ENCODE results near the gene SCNN1A. TPM values are rescaled to one million over a fixed set of nuclear protein-coding genes. Genes with fewer than 3 reads are reported as not detected.

Gene SCNN1A
- total and polyA plus RNA-seq, 2 of the 4 experiments (the other 2 are of a cell fraction): 0.41 TPM; not detected in 1

- Histone ChIP-seq H2BK20ac (ENCODE audit: low read depth, low read length) (peak overlapping the region; percentile 84), H3K23ac (ENCODE audit: low read depth, low read length) (peak overlapping the region; percentile 62), H3K36me3 (ENCODE audit: control insufficient read depth, insufficient read depth, low read length) (peaks cover 10% of the 10 kb centered on the region; the same call in 1 of the 2 replicates), H3K9ac (ENCODE audit: low read depth, low read length) (no peak overlapping the region), H3K4me3 (ENCODE audit: insufficient read depth, low read depth, low read length) (no peak overlapping the region), H3K27ac (ENCODE audit: insufficient read depth, low read length) (peak overlapping the region; percentile 20), H2BK5ac (ENCODE audit: low read depth, low read length, poor library complexity, severe bottlenecking) (peak overlapping the region; percentile 18), H3K4ac (ENCODE audit: low read depth, low read length) (peak overlapping the region; percentile 66), H4K5ac (ENCODE audit: low read depth, low read length) (peak overlapping the region; percentile 62; the same call in 1 of the 2 replicates), H3K79me1 (ENCODE audit: low read depth in 1 of 2, low read length in 2 of 2) (peaks cover 6 to 47% of the 10 kb centered on the region in 2 experiments; a peak in 2 of 4 replicates), H4K91ac (ENCODE audit: insufficient read depth, low read depth, low read length) (peak overlapping the region; percentile 64), H2AK9ac (replicated peaks; ENCODE audit: low read depth, low read length, poor library complexity) (peak overlapping the region; percentile 63), H3K14ac (replicated peaks; ENCODE audit: low read depth, low read length) (peak overlapping the region; percentile 22), H3K18ac (ENCODE audit: low read depth, low read length) (no peak overlapping the region), H2AK5ac (ENCODE audit: low read depth, low read length) (peak overlapping the region; percentile 81), H3K9me3 (ENCODE audit: control insufficient read depth, insufficient read depth, low read length) (no peaks in the 10 kb centered on the region), H3K9me1 (ENCODE audit: insufficient read depth, low read length) (peaks cover 38% of the 10 kb centered on the region), H4K20me1 (ENCODE audit: insufficient read depth, low read length) (peaks cover 26% of the 10 kb centered on the region), H3K4me1 (ENCODE audit: control insufficient read depth, insufficient read depth, low read length) (peaks cover 33% of the 10 kb centered on the region), H3K56ac (ENCODE audit: extremely low read depth, insufficient read depth, low read length) (no peak overlapping the region), H3K4me2 (ENCODE audit: low read depth, low read length) (no peak overlapping the region), H2BK120ac (ENCODE audit: low read depth, low read length) (peak overlapping the region; percentile 90), H3K27me3 (ENCODE audit: control insufficient read depth, insufficient read depth, low read length) (no peaks in the 10 kb centered on the region), H4K8ac (ENCODE audit: low read depth in 2 of 2, low read length in 2 of 2) (peak overlapping the region in 1 of 2 experiments; percentile 76; a peak in 2 of 4 replicates), H2BK15ac (ENCODE audit: low read depth, low read length) (peak overlapping the region; percentile 60; the same call in 1 of the 3 replicates), H2AFZ (replicated peaks; ENCODE audit: low read length, poor library complexity) (peak overlapping the region; percentile 78)
- dilution Hi-C loops (cut with HindIII; ENCODE audit: low sequenced_read_pairs, unreplicated experiment) (no loop called here), intact Hi-C loops (cut with micrococcal nuclease) (no loop called here), in situ Hi-C loops (cut with MboI; ENCODE audit: low sequenced_read_pairs) (no loop called here)
- ChIA-PET CTCF (interaction anchor here (0.7 kb wide), 1 partner anchor 65 kb away, joined by 4 read pairs; no protein-coding TSS in a partner anchor), POLR2A (ENCODE audit: unreplicated experiment) (no interaction called here)
- no TSS peak for BruUV-seq (replicated peaks)
- ATAC-seq (ENCODE audit: low read depth): no peak
- no peak for TF ChIP-seq RCOR1 (IDR thresholded peaks at IDR 0.05; ENCODE audit: insufficient replicate concordance, low read length)
- no peak for TF ChIP-seq BHLHE40 (IDR thresholded peaks at IDR 0.05; ENCODE audit: low read depth, low read length)
- TF ChIP-seq CHD1 (IDR thresholded peaks at IDR 0.05; ENCODE audit: low read depth, low read length): no peak
- TF ChIP-seq RAD21 (IDR thresholded peaks at IDR 0.05; ENCODE audit: low read length): no peak
- TF ChIP-seq CTCF (conservative IDR thresholded peaks at IDR 0.05; ENCODE audit: low read depth, low read length): no peak
- no peak for TF ChIP-seq USF2 (IDR thresholded peaks at IDR 0.05; ENCODE audit: low read depth, low read length)
- no peak for TF ChIP-seq FOS (IDR thresholded peaks at IDR 0.05; ENCODE audit: low read depth, low read length)
- TF ChIP-seq NFE2L2 (IDR thresholded peaks at IDR 0.05; ENCODE audit: low read depth, low read length): no peak
- no peak for TF ChIP-seq MAZ (IDR thresholded peaks at IDR 0.05; ENCODE audit: borderline replicate concordance, low read depth, low read length)
- no peak for TF ChIP-seq MAFK (IDR thresholded peaks at IDR 0.05; ENCODE audit: low read depth, low read length)
- no peak for TF ChIP-seq CEBPB (IDR thresholded peaks at IDR 0.05; ENCODE audit: low read depth, low read length)
- TF ChIP-seq SMC3 (IDR thresholded peaks at IDR 0.05; ENCODE audit: low read depth, low read length): no peak
- TF ChIP-seq MXI1 (IDR thresholded peaks at IDR 0.05; ENCODE audit: borderline replicate concordance, low read depth, low read length): no peak
- WGBS, 2 experiments (ENCODE audit: extremely low coverage in 2 of 2, insufficient read length in 1 of 2): no CpG with 5 or more reads among the region's 5 CpGs
- DNase-seq: no peak
Observed at GRCh38 chr12:6343518-6343917, 31.8 kb downstream of the SCNN1A start.

All from IMR-90 (cell line).